HEK293T (cell line): ENCODE data around the gene CREB1.
A peak's percentile ranks its signal among the peaks of the same experiment; 100 is the strongest.

Experiments used
- CTCF ChIA-PET: fragments of 350-600 bp; formaldehyde crosslinking; extraction: SDS; loops from one replicate; lab custom pipeline; 2021; ENCODE audit warnings: antibody characterized with exemption, inconsistent platforms; lab: Yijun Ruan, JAX
- POLR2A ChIA-PET: fragments of 350-600 bp; formaldehyde crosslinking; extraction: SDS; loops from one replicate; lab custom pipeline; 2020; ENCODE audit warnings: antibody characterized with exemption, inconsistent platforms; lab: Yijun Ruan, JAX
- DNase-seq: peaks from one replicate; pipeline ENCODE4 v3.0.0; 2012; ENCODE audit warnings: mixed read lengths; ENCODE audit errors: extremely low spot score
- ARNT ChIP-seq: fragments of 450-650 bp; IDR thresholded peaks from 2 replicates; pipeline ENCODE4 v1.6.1; 2017; ENCODE audit warnings: mild to moderate bottlenecking
- BHLHE40 ChIP-seq: fragments of 450-650 bp; IDR thresholded peaks from 2 replicates; pipeline ENCODE4 v1.6.1; 2016; ENCODE audit warnings: mild to moderate bottlenecking, moderate library complexity, borderline replicate concordance
- CTBP1 ChIP-seq: fragments of 450-650 bp; IDR thresholded peaks from 2 replicates; pipeline ENCODE4 v1.6.1; 2016; ENCODE audit warnings: borderline replicate concordance
- ELF4 ChIP-seq: fragments of 450-650 bp; IDR thresholded peaks from 2 replicates; pipeline ENCODE4 v1.6.1; 2017; ENCODE audit warnings: antibody characterized with exemption
- FOXA1 ChIP-seq: fragments of 450-650 bp; IDR thresholded peaks from 2 replicates; pipeline ENCODE4 v1.6.1; 2016; ENCODE audit warnings: mild to moderate bottlenecking
- FOXK2 ChIP-seq: fragments of 450-650 bp; IDR thresholded peaks from 2 replicates; pipeline ENCODE4 v1.6.1; 2016; ENCODE audit warnings: mild to moderate bottlenecking
- FOXM1 ChIP-seq: fragments of 450-650 bp; IDR thresholded peaks from 2 replicates; pipeline ENCODE4 v1.6.1; 2017; ENCODE audit warnings: mild to moderate bottlenecking, borderline replicate concordance
- HDGF ChIP-seq: fragments of 450-650 bp; IDR thresholded peaks from 2 replicates; pipeline ENCODE4 v1.6.1; 2017; ENCODE audit warnings: antibody characterized with exemption, borderline replicate concordance
- L3MBTL2 ChIP-seq: fragments of 450-650 bp; conservative IDR thresholded peaks from 2 replicates; pipeline ENCODE4 v1.6.1; 2016; ENCODE audit warnings: mild to moderate bottlenecking
- LEF1 ChIP-seq: fragments of 450-650 bp; IDR thresholded peaks from 2 replicates; pipeline ENCODE4 v1.6.1; 2017; ENCODE audit warnings: mild to moderate bottlenecking, borderline replicate concordance
- NFRKB ChIP-seq: fragments of 450-650 bp; IDR thresholded peaks from 2 replicates; pipeline ENCODE4 v1.6.1; 2016; ENCODE audit warnings: mild to moderate bottlenecking, moderate library complexity
- SP1 ChIP-seq: fragments of 450-650 bp; IDR thresholded peaks from 2 replicates; pipeline ENCODE4 v1.6.1; 2017
- SUZ12 ChIP-seq: fragments of 450-650 bp; IDR thresholded peaks from 2 replicates; pipeline ENCODE4 v1.6.1; 2016; ENCODE audit warnings: mild to moderate bottlenecking
- TARDBP ChIP-seq: fragments of 450-650 bp; IDR thresholded peaks from 2 replicates; pipeline ENCODE4 v1.6.1; 2016
- ZNF384 ChIP-seq: fragments of 450-650 bp; IDR thresholded peaks from 2 replicates; pipeline ENCODE4 v1.6.1; 2016
- TF ChIP-seq, protein P1 (sequence below): fragments of 450-650 bp; IDR thresholded peaks from 2 replicates; pipeline ENCODE4 v1.6.1; 2016

The CREB1 gene

DNA sequence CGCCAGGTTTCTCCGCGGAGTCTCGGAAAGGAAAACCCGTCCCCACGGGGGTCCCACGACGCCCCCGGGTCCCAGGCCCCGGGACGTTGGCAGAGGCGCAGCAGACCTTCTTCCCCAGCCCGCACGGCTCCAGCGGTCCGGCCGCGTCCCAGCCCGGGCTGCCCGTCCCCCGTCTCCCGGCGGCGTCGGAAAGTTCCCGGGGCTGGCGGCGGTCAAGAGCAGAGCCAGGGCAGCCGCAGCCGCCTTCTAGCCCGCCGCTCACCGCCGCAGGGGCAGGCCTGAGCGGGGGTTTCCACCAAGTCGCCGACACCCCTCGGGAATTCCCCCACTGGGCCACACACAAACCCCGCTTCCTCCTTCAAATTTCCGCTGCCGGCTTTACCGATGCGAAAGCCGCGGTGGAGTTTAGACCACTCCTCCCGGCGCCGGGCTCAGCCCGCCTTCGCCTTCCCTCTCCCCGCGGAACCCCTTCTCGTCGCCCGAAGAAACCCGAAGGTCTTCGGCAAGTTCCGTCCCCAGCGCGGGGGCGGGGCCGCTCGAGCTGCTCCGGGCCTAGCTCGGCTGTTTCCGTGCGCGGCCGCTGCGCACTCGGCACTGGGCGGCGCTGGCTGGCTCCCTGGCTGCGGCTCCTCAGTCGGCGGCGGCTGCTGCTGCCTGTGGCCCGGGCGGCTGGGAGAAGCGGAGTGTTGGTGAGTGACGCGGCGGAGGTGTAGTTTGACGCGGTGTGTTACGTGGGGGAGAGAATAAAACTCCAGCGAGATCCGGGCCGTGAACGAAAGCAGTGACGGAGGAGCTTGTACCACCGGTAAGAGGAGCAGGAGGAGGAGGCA is at the start of gene CREB1:
CREB1 (plus strand) TSS at position 633 of the 830 bp plus-strand sequence. CDS start 25,674 bp downstream, outside the sequence.
- peak; percentile 97 for DNase-seq
- CTCF ChIA-PET = no interaction called here
- POLR2A ChIA-PET = interaction anchor here (0.7 to 4.8 kb wide), 14 partner anchors 9 to 591 kb away, joined by 3 to 32 read pairs (median 3); partner anchors contain the start of genes KLF7 and METTL21A
- TF ChIP-seq, protein P1, sequence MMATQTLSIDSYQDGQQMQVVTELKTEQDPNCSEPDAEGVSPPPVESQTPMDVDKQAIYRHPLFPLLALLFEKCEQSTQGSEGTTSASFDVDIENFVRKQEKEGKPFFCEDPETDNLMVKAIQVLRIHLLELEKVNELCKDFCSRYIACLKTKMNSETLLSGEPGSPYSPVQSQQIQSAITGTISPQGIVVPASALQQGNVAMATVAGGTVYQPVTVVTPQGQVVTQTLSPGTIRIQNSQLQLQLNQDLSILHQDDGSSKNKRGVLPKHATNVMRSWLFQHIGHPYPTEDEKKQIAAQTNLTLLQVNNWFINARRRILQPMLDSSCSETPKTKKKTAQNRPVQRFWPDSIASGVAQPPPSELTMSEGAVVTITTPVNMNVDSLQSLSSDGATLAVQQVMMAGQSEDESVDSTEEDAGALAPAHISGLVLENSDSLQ = peak; percentile 88
- TF ChIP-seq HDGF = no peak

DNA sequence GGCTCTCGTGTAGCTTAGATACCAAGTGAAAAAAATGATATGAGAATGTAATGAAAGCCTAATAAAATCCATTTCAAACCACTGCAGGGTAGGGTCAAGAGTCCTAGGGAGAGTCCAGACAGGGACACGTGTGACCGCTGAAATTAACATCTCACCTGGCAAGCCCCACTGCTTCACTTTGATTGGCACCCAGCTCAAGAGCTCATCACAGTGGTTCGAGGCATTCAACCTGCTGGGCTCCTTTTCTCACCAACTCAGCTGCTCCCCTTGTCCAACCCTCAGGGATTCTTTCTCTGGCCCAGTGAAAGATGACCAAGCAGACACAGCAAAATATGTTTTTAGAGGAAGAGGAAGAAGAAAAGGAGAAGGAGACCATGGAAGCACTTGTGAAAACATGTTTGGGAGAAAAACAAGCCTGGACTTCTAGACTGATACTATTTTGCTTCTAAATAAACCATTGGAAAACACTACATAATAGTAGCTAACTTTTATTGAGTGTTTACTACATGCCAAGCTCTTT is 49.2 kb upstream of the CREB1 start:
- no peak for DNase-seq
- TF ChIP-seq TARDBP (no peak), ELF4 (no peak), NFRKB (no peak), ZNF384 (no peak), SP1 (no peak), FOXK2 (no peak), L3MBTL2 (no peak), FOXA1 (no peak), CTBP1 (no peak), FOXM1 (no peak), SUZ12 (no peak), BHLHE40 (no peak), ARNT (no peak)
- TF ChIP-seq, protein P1 = no peak
- POLR2A ChIA-PET = no interaction called here
- CTCF ChIA-PET = no interaction called here

DNA sequence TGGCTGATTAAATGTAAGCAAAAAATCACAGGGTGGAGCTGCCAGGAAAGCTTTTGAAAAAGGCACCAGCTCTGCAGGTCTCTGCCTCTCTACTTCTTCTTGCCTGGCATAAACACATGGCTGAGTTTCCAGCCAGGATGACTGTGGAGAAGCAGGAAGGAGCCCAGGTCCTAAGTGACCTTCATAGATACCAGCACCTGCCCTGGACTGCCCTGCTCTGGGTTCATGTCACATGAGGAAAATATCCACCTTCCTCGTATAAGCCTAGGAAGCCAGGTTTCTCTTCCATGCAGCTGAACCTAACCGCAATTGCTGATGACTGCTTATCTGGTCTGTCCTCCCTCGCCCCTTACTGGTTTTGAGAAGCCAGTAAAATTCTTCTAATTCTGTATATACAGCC is 47.8 kb upstream of the CREB1 start:
- CTCF ChIA-PET = interaction anchor here (0.7 kb wide), 1 partner anchor 288 kb away, joined by 3 read pairs; no protein-coding TSS in a partner anchor
- POLR2A ChIA-PET = no interaction called here
- DNase-seq = no peak
- TF ChIP-seq FOXM1 = no peak
- no peak for TF ChIP-seq FOXA1
- TF ChIP-seq FOXK2 = no peak
- no peak for TF ChIP-seq CTBP1
- TF ChIP-seq SP1 = no peak
- TF ChIP-seq ZNF384 = no peak
- no peak for TF ChIP-seq SUZ12
- no peak for TF ChIP-seq ARNT
- TF ChIP-seq ELF4 = no peak
- no peak for TF ChIP-seq LEF1
- TF ChIP-seq, protein P1 = no peak
- TF ChIP-seq NFRKB = no peak
- TF ChIP-seq HDGF = no peak
- no peak for TF ChIP-seq TARDBP
- no peak for TF ChIP-seq BHLHE40
- TF ChIP-seq L3MBTL2 = no peak

DNA sequence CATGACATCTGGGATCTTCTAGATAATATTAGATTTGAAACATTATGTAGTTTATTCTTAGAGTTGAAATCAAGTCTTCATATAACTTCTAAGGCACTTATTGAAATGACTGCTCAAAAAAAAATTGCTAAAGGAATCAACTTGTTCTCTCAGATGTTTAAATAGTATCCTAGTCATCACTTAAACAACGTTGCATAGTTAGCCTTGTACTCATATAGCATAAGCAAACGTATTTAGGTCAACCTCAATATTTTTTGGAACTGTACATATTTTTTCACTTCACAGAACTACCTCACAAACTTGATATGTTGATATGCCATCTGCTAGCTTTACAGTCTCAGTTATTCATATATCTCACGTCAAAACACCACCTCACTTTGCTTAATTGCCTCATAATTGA is 47.1 kb upstream of the CREB1 start:
- CTCF ChIA-PET = no interaction called here
- no peak for TF ChIP-seq BHLHE40
- TF ChIP-seq TARDBP = no peak
- TF ChIP-seq ARNT = no peak
- TF ChIP-seq ZNF384 = no peak
- no peak for TF ChIP-seq L3MBTL2
- TF ChIP-seq, protein P1 = no peak
- no peak for TF ChIP-seq HDGF
- TF ChIP-seq SP1 = no peak
- no peak for TF ChIP-seq FOXK2
- no peak for TF ChIP-seq LEF1
- TF ChIP-seq CTBP1 = no peak
- no peak for TF ChIP-seq ELF4
- TF ChIP-seq FOXA1 = no peak
- POLR2A ChIA-PET = no interaction called here
- DNase-seq = no peak

DNA sequence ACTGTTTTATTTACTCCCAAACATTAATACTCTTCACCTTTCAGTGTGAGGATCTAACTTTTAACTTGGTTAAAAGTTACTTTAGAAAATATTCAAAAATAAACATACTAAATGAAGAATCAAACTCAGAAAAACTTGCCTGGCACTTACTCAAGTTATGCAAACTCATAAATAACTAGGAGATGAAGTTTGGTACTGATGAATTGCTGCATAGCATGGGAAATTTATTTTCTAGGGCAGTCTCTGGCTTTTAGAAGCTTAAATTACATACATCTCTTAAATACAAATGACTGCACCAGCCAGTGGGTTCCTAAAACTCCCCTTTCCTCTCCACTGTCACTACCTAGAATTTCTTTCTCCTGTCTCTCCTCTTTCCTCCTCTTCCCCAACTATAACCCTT is 46.7 kb upstream of the CREB1 start:
- no peak for DNase-seq
- POLR2A ChIA-PET = no interaction called here
- TF ChIP-seq SP1 (no peak), NFRKB (no peak), BHLHE40 (no peak), ELF4 (no peak), ZNF384 (no peak), FOXK2 (no peak), CTBP1 (no peak)
- CTCF ChIA-PET = no interaction called here
